RWPE2 (cell line): Measurements from ENCODE around the gene MRPS5.
"Not testable (repeated sequence)": the region's sequence is repeated elsewhere in the genome, so short reads cannot be mapped to it uniquely, and the experiment has no call there.

Source experiments
- ATAC-seq: fragments of 200-7000 bp; cut with Tn5 transposase; 3 replicates; pipeline ENCODE4 v1.9.1; 2021; ENCODE audit warnings: low read depth
- DNase-seq: peaks from one replicate; pipeline ENCODE4 v3.0.0-alpha.2; 2020; ENCODE audit warnings: low spot score
- H3K27ac ChIP-seq: fragments of 450-650 bp; 2 replicates; pipeline ENCODE4 v1.5.1; 2017; ENCODE audit warnings: mild to moderate bottlenecking; ENCODE audit not compliant: poor library complexity, severe bottlenecking
- H3K27me3 ChIP-seq: fragments of 250-450 bp; sonication (Bioruptor Pico); 2 replicates; pipeline ENCODE4 v1.5.1; 2021; ENCODE audit warnings: mild to moderate bottlenecking, moderate library complexity; ENCODE audit not compliant: insufficient read depth, poor library complexity, severe bottlenecking
- H3K36me3 ChIP-seq: fragments of 250-450 bp; sonication (Bioruptor Pico); 2 replicates; pipeline ENCODE4 v1.5.1; 2020; ENCODE audit warnings: low read depth, mild to moderate bottlenecking, moderate library complexity
- H3K4me1 ChIP-seq: fragments of 250-450 bp; sonication (Bioruptor Pico); 2 replicates; pipeline ENCODE4 v1.5.1; 2021; ENCODE audit warnings: mild to moderate bottlenecking, moderate library complexity; ENCODE audit not compliant: insufficient read depth, poor library complexity, severe bottlenecking
- H3K4me3 ChIP-seq: fragments of 250-450 bp; sonication (Bioruptor Pico); 2 replicates; pipeline ENCODE4 v1.5.1; 2021; ENCODE audit warnings: mild to moderate bottlenecking, moderate library complexity; ENCODE audit not compliant: severe bottlenecking
- H3K9me3 ChIP-seq: fragments of 250-450 bp; sonication (Bioruptor Pico); 2 replicates; pipeline ENCODE4 v1.5.1; 2021; ENCODE audit warnings: mild to moderate bottlenecking, moderate library complexity; ENCODE audit not compliant: severe bottlenecking
- TF ChIP-seq, protein P1 (sequence below): fragments of 450-650 bp; IDR thresholded peaks from one replicate; pipeline ENCODE4 v1.5.1; 2017; ENCODE audit warnings: mild to moderate bottlenecking, moderate library complexity; ENCODE audit not compliant: poor library complexity, severe bottlenecking

MRPS5 gene

DNA sequence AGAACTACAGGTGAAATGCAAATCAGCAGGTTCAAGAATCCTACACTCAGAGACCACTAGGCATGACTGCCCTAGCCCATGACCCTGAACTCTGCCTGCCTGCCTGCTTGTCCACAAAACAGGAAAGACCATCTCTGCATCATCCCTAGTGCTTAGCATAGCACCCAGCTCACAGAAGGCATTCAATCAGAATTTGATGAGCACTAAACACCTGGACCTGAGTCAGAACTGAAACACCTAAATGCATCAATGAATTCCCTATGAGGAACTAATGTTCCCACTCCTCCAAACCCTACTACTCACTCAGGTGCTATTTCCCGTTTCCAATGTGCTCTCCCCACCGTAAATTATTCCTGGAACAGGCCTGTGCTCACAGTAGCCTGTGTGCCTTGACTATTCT, 21.7 kb downstream of the MRPS5 start:
- no peaks in the 10 kb centered on the region for H3K27me3 ChIP-seq
- no peaks in the 10 kb centered on the region for H3K9me3 ChIP-seq
- DNase-seq (no peak), ATAC-seq (no peak)
- H3K4me1 ChIP-seq, result no peaks in the 10 kb centered on the region
- no peak overlapping the region for H3K27ac ChIP-seq
- TF ChIP-seq, protein P1, sequence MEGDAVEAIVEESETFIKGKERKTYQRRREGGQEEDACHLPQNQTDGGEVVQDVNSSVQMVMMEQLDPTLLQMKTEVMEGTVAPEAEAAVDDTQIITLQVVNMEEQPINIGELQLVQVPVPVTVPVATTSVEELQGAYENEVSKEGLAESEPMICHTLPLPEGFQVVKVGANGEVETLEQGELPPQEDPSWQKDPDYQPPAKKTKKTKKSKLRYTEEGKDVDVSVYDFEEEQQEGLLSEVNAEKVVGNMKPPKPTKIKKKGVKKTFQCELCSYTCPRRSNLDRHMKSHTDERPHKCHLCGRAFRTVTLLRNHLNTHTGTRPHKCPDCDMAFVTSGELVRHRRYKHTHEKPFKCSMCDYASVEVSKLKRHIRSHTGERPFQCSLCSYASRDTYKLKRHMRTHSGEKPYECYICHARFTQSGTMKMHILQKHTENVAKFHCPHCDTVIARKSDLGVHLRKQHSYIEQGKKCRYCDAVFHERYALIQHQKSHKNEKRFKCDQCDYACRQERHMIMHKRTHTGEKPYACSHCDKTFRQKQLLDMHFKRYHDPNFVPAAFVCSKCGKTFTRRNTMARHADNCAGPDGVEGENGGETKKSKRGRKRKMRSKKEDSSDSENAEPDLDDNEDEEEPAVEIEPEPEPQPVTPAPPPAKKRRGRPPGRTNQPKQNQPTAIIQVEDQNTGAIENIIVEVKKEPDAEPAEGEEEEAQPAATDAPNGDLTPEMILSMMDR, result no peak
- peaks cover 78% of the 10 kb centered on the region for H3K36me3 ChIP-seq
- H3K4me3 ChIP-seq, result no peak overlapping the region

DNA sequence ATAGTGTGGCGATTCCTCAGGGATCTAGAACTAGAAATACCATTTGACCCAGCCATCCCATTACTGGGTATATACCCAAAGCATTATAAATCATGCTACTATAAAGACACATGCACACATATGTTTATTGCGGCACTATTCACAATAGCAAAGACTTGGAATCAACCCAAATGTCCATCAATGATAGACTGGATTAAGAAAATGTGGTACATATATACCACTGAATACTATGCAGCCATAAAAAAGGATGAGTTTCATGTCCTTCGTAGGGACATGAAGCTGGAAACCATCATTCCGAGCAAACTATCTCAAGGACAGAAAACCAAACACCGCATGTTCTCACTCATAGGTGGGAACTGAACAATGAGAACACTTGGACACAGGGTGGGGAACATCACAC, 23.3 kb downstream of the MRPS5 start:
- H3K36me3 ChIP-seq, result peaks cover 69% of the 10 kb centered on the region
- not testable (repeated sequence) for ATAC-seq, H3K4me3 ChIP-seq

DNA sequence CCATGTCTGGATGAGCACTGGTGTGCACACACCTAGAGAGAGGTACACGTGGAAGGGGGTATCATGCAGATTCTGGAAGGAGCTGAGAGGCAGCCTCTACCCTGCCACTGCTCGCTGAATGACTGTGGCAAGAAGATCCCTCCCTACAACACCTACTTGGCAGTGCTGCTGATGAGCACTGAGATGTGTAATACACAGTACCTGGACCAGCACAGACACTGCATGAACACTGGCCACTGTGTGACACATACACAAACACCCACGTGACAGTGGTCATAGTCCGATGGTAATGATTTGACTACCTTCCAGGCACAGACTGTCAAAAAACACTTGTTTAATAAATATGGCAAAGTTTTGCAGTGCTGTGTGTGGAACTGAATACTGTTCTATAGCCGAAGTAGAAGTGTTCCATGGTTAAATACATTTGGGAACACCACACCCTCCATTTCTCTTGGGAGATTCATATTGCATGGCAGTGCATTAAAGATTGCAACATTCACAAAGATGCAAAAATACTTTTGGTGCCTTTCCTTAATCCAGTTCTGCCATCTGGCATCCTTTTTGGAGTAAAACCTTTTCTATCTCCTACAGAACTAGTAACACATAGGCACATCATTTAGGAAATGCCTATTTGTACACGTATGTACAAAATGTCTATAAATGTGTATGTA, 29.6 kb downstream of the MRPS5 start:
- no peak for DNase-seq
- Histone ChIP-seq H3K27ac (no peak overlapping the region), H3K36me3 (peaks cover 45% of the 10 kb centered on the region), H3K27me3 (no peaks in the 10 kb centered on the region), H3K4me1 (no peaks in the 10 kb centered on the region), H3K9me3 (no peaks in the 10 kb centered on the region), H3K4me3 (no peak overlapping the region)
- no peak for ATAC-seq
- TF ChIP-seq, protein P1, result no peak

More for the DNA sequence above, 23.3 kb downstream of the MRPS5 start:
- H3K4me1 ChIP-seq, H3K9me3 ChIP-seq, H3K27me3 ChIP-seq, DNase-seq, H3K27ac ChIP-seq: not testable (repeated sequence)

DNA sequence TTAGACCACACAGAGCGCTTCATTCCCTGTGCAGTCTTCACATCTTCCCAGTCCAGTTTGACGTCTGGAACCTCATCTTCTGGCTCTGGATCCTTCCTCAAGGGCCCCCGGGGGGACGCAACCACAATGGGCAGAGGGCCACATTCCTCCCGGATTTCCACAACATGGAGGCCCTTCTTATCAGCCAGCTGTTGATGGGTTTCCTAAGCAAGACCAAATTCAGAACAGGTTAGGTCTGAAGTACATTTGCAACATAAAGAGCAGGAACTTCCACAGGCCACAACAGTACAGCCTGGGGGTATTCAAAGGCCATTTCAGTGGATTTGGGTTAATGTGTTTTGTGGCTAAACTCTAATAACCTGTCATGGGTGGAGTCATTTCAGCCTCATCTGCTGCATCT, 34.2 kb downstream of the MRPS5 start:
- Histone ChIP-seq H3K27ac (no peak overlapping the region), H3K9me3 (no peaks in the 10 kb centered on the region), H3K4me3 (no peak overlapping the region), H3K4me1 (no peaks in the 10 kb centered on the region), H3K36me3 (peaks cover 47% of the 10 kb centered on the region), H3K27me3 (no peaks in the 10 kb centered on the region)
- TF ChIP-seq, protein P1, result no peak
- DNase-seq, result no peak
- no peak for ATAC-seq

DNA sequence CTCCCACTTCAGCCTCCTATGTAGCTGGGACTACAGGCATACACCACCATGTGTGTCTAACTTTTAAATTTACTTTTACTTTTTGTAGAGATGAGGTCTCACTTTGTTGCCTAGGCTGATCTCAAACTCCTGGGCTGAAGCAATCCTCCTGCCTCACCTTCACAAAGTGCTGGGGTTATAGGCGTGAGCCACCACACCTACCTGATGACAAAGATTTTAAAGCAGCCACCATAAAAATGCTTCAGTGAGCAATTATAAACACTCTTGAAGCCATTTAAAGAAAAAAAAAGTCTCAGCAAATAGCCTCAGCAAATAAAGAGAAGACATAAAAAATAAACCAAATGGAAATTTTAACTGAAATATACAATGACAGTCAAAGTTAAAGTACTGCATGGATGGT, 35.6 kb downstream of the MRPS5 start:
- DNase-seq (no peak), ATAC-seq (no peak)
- no peaks in the 10 kb centered on the region for H3K4me1 ChIP-seq
- H3K9me3 ChIP-seq, result no peaks in the 10 kb centered on the region
- TF ChIP-seq, protein P1, result no peak
- no peaks in the 10 kb centered on the region for H3K27me3 ChIP-seq
- no peak overlapping the region for H3K27ac ChIP-seq
- H3K4me3 ChIP-seq, result no peak overlapping the region
- H3K36me3 ChIP-seq, result peaks cover 37% of the 10 kb centered on the region
